IMR-90 (cell line): ENCODE results near the gene TM4SF1. TPM values are rescaled to one million over a fixed set of nuclear protein-coding genes. Genes with fewer than 3 reads are reported as not detected.

Source experiments
- ATAC-seq: fragments of 200-7000 bp; cut with Tn5 transposase; 2 replicates; pipeline ENCODE4 v1.9.1; 2020; ENCODE audit warnings: low read depth, mild to moderate bottlenecking, moderate library complexity
- BruUV-seq: library from RNA; stranded (reverse); fragments of 400-500 nt; replicated peaks from 2 replicates; lab custom pipeline; 2021; lab: Mats Ljungman, UMichigan
- CTCF ChIA-PET: fragments of 300-600 bp; formaldehyde crosslinking; extraction: SDS; loops from one replicate; lab custom pipeline; 2021; ENCODE audit warnings: antibody characterized with exemption; lab: Yijun Ruan, JAX
- POLR2A ChIA-PET: fragments of 300-600 bp; sonication (Branson Sonifier 250); formaldehyde crosslinking; loops from one replicate; lab custom pipeline; 2022; ENCODE audit warnings: antibody characterized with exemption; ENCODE audit not compliant: unreplicated experiment; lab: Charles Lee
- DNase-seq: peaks from one replicate; pipeline ENCODE4 v3.0.0; 2013
- H2AFZ ChIP-seq: replicated peaks from 2 replicates; pipeline ENCODE3; 2013; ENCODE audit warnings: low read length, mild to moderate bottlenecking; ENCODE audit not compliant: poor library complexity
- H2AK5ac ChIP-seq: 2 replicates; pipeline ENCODE4 v1.6.1; 2013; ENCODE audit warnings: low read depth, low read length, inconsistent platforms
- H2AK9ac ChIP-seq: replicated peaks from 2 replicates; pipeline ENCODE3; 2013; ENCODE audit warnings: mild to moderate bottlenecking, low read depth, low read length, moderate library complexity; ENCODE audit not compliant: poor library complexity
- H2BK120ac ChIP-seq: 2 replicates; pipeline ENCODE4 v1.6.1; 2013; ENCODE audit warnings: low read depth, low read length, inconsistent platforms
- H2BK15ac ChIP-seq: 3 replicates; pipeline ENCODE4 v1.6.1; 2013; ENCODE audit warnings: low read depth, low read length, inconsistent platforms
- H2BK20ac ChIP-seq: 2 replicates; pipeline ENCODE4 v1.6.1; 2013; ENCODE audit warnings: low read depth, mild to moderate bottlenecking, inconsistent platforms, low read length, moderate library complexity
- H2BK5ac ChIP-seq: 2 replicates; pipeline ENCODE4 v1.6.1; 2013; ENCODE audit warnings: mild to moderate bottlenecking, low read depth, low read length, inconsistent platforms; ENCODE audit not compliant: poor library complexity, severe bottlenecking
- H3K14ac ChIP-seq: replicated peaks from 2 replicates; pipeline ENCODE4 v1.6.1; 2013; ENCODE audit warnings: low read depth, low read length, inconsistent platforms
- H3K18ac ChIP-seq: 2 replicates; pipeline ENCODE4 v1.6.1; 2013; ENCODE audit warnings: low read depth, low read length, control low read depth
- H3K23ac ChIP-seq: 2 replicates; pipeline ENCODE4 v1.6.1; 2013; ENCODE audit warnings: low read depth, low read length, inconsistent platforms
- H3K27ac ChIP-seq: 2 replicates; pipeline ENCODE4 v1.5.1; 2013; ENCODE audit warnings: mild to moderate bottlenecking, control low read depth, low read length; ENCODE audit not compliant: insufficient read depth
- H3K27me3 ChIP-seq: 2 replicates; pipeline ENCODE4 v1.6.1; 2013; ENCODE audit warnings: low read length; ENCODE audit not compliant: control insufficient read depth, insufficient read depth
- H3K36me3 ChIP-seq: 2 replicates; pipeline ENCODE4 v1.6.1; 2013; ENCODE audit warnings: low read length, mixed read lengths; ENCODE audit not compliant: control insufficient read depth, insufficient read depth
- H3K4ac ChIP-seq: 2 replicates; pipeline ENCODE4 v1.6.1; 2013; ENCODE audit warnings: low read depth, low read length, inconsistent platforms
- H3K4me1 ChIP-seq: 2 replicates; pipeline ENCODE4 v1.6.1; 2013; ENCODE audit warnings: low read length, mixed read lengths; ENCODE audit not compliant: control insufficient read depth, insufficient read depth
- H3K4me2 ChIP-seq: 2 replicates; pipeline ENCODE4 v1.6.1; 2013; ENCODE audit warnings: low read depth, mild to moderate bottlenecking, control low read depth, low read length, moderate library complexity
- H3K4me3 ChIP-seq: 2 replicates; pipeline ENCODE4 v1.5.1; 2013; ENCODE audit warnings: low read depth, mild to moderate bottlenecking, control low read depth, low read length, moderate library complexity; ENCODE audit not compliant: insufficient read depth
- H3K56ac ChIP-seq: 2 replicates; pipeline ENCODE4 v1.6.1; 2013; ENCODE audit warnings: low read length, inconsistent platforms; ENCODE audit not compliant: insufficient read depth; ENCODE audit errors: extremely low read depth
- H3K79me1 ChIP-seq, 2 experiments: 2 replicates each; pipeline ENCODE4 v1.6.1; 2013; ENCODE audit warnings: low read length in 2 of 2, inconsistent platforms in 1 of 2, low read depth in 1 of 2
- H3K9ac ChIP-seq: 2 replicates; pipeline ENCODE4 v1.6.1; 2013; ENCODE audit warnings: low read depth, low read length, control low read depth
- H3K9me1 ChIP-seq: 2 replicates; pipeline ENCODE4 v1.6.1; 2013; ENCODE audit warnings: low read length, inconsistent platforms; ENCODE audit not compliant: insufficient read depth
- H3K9me3 ChIP-seq: 2 replicates; pipeline ENCODE4 v1.6.1; 2013; ENCODE audit warnings: low read length; ENCODE audit not compliant: control insufficient read depth, insufficient read depth
- H4K20me1 ChIP-seq: 2 replicates; pipeline ENCODE4 v1.6.1; 2013; ENCODE audit warnings: low read length, inconsistent platforms; ENCODE audit not compliant: insufficient read depth
- H4K5ac ChIP-seq: 2 replicates; pipeline ENCODE4 v1.6.1; 2013; ENCODE audit warnings: mild to moderate bottlenecking, low read depth, low read length, control low read depth
- H4K8ac ChIP-seq, 2 experiments: 2 replicates each; pipeline ENCODE4 v1.6.1; 2013; ENCODE audit warnings: low read depth in 2 of 2, low read length in 2 of 2, control low read depth in 1 of 2, inconsistent platforms in 1 of 2
- H4K91ac ChIP-seq: 2 replicates; pipeline ENCODE4 v1.6.1; 2013; ENCODE audit warnings: low read depth, low read length, inconsistent platforms; ENCODE audit not compliant: insufficient read depth
- BHLHE40 ChIP-seq: fragments of 150-350 bp; IDR thresholded peaks from 2 replicates; pipeline ENCODE4 v1.6.1; 2016; ENCODE audit warnings: mild to moderate bottlenecking, low read depth, low read length
- CEBPB ChIP-seq: IDR thresholded peaks from 2 replicates; pipeline ENCODE4 v1.6.1; 2012; ENCODE audit warnings: low read depth, low read length, improper control_type of control experiment
- CHD1 ChIP-seq: IDR thresholded peaks from 2 replicates; pipeline ENCODE4 v1.6.1; 2012; ENCODE audit warnings: low read depth, low read length, improper control_type of control experiment
- CTCF ChIP-seq: conservative IDR thresholded peaks from 2 replicates; pipeline ENCODE4 v1.5.1; 2012; ENCODE audit warnings: mild to moderate bottlenecking, low read depth, low read length, improper control_type of control experiment
- ELK1 ChIP-seq: fragments of 150-350 bp; IDR thresholded peaks from 2 replicates; pipeline ENCODE4 v1.6.1; 2016; ENCODE audit warnings: low read depth, mild to moderate bottlenecking, low read length, moderate library complexity, borderline replicate concordance
- FOS ChIP-seq: fragments of 150-350 bp; IDR thresholded peaks from 2 replicates; pipeline ENCODE4 v1.6.1; 2016; ENCODE audit warnings: low read depth, low read length
- MAFK ChIP-seq: IDR thresholded peaks from 2 replicates; pipeline ENCODE4 v1.6.1; 2012; ENCODE audit warnings: low read depth, low read length, improper control_type of control experiment
- MAZ ChIP-seq: IDR thresholded peaks from 2 replicates; pipeline ENCODE4 v1.6.1; 2012; ENCODE audit warnings: low read depth, mild to moderate bottlenecking, low read length, improper control_type of control experiment, moderate library complexity, borderline replicate concordance
- MXI1 ChIP-seq: IDR thresholded peaks from 2 replicates; pipeline ENCODE4 v1.6.1; 2012; ENCODE audit warnings: low read depth, mild to moderate bottlenecking, low read length, moderate library complexity, borderline replicate concordance
- NFE2L2 ChIP-seq: fragments of 150-350 bp; IDR thresholded peaks from 2 replicates; pipeline ENCODE4 v1.6.1; 2016; ENCODE audit warnings: low read depth, mild to moderate bottlenecking, low read length
- POLR2A ChIP-seq: IDR thresholded peaks from 2 replicates; pipeline ENCODE4 v1.6.1; 2012; ENCODE audit warnings: mild to moderate bottlenecking, low read depth, low read length
- RAD21 ChIP-seq: IDR thresholded peaks from 2 replicates; pipeline ENCODE4 v1.6.1; 2012; ENCODE audit warnings: low read length, improper control_type of control experiment
- RCOR1 ChIP-seq: IDR thresholded peaks from 2 replicates; pipeline ENCODE4 v1.6.1; 2012; ENCODE audit warnings: mild to moderate bottlenecking, low read length, improper control_type of control experiment; ENCODE audit not compliant: insufficient replicate concordance
- RFX5 ChIP-seq: IDR thresholded peaks from 2 replicates; pipeline ENCODE4 v1.8.0; 2012; ENCODE audit warnings: low read depth, mild to moderate bottlenecking, low read length, moderate library complexity
- SMC3 ChIP-seq: fragments of 150-350 bp; IDR thresholded peaks from 2 replicates; pipeline ENCODE4 v1.6.1; 2016; ENCODE audit warnings: low read depth, mild to moderate bottlenecking, antibody characterized with exemption, low read length, moderate library complexity
- USF2 ChIP-seq: fragments of 150-350 bp; IDR thresholded peaks from 2 replicates; pipeline ENCODE4 v1.6.1; 2017; ENCODE audit warnings: mild to moderate bottlenecking, antibody characterized with exemption, low read length, low read depth
- WGBS, 2 experiments: methylation state at CpG; one replicate each; pipeline versions ENCODE4 v1.1.5 to v1.1.7; 2013; ENCODE audit warnings: missing lambda C conversion rate in 2 of 2; ENCODE audit not compliant: insufficient read length in 1 of 2; ENCODE audit errors: extremely low coverage in 2 of 2; 5-methylcytosine and 5-hydroxymethylcytosine counted together
- dilution Hi-C: fragments of 300-500 bp; cut with HindIII; formaldehyde crosslinking; loops from one replicate; pipeline ENCODE4 v1.14.3; 2018; ENCODE audit warnings: low sequenced_read_pairs; ENCODE audit not compliant: unreplicated experiment
- in situ Hi-C: fragments of 300-500 bp; cut with MboI; formaldehyde crosslinking; loops from 3 replicates; pipeline ENCODE4 v1.14.3; 2019; ENCODE audit warnings: low sequenced_read_pairs, inconsistent platforms, mixed read lengths
- intact Hi-C: fragments of 100-400 bp; cut with micrococcal nuclease; formaldehyde crosslinking; loops from 2 replicates; pipeline ENCODE4 v1.10.0; 2022
- polyA plus RNA-seq, 3 experiments: library from polyadenylated mRNA; depleted of rRNA; stranded (reverse); fragments of >200 nt; gene quantifications; 2 replicates each; pipeline ENCODE4 v1.2.3, GENCODE V29; 2012; ENCODE audit warnings: low replicate concordance in 1 of 3
- total RNA-seq: library from RNA; depleted of rRNA; stranded (reverse); fragments of >200 nt; gene quantifications from 2 replicates; pipeline ENCODE4 v1.2.3, GENCODE V29; 2012

Gene TM4SF1
- total and polyA plus RNA-seq, 2 of the 4 experiments (the other 2 are of a cell fraction): 232 to 302 TPM

GRCh38 chr3:149321640-149322039, 55.8 kb downstream of the TM4SF1 start:
- Histone ChIP-seq H3K9me1 (peaks cover 3% of the 10 kb centered on the region; the same call in 1 of the 2 replicates), H3K14ac (no peak overlapping the region), H3K79me1 (0 out of 4 replicates have a peak, but pooled peaks cover 0 to 3% of the 10 kb centered on the region in 2 experiments), H3K23ac (no peak overlapping the region), H4K91ac (no peak overlapping the region), H2BK20ac (no peak overlapping the region), H3K4me2 (no peak overlapping the region), H4K5ac (no peak overlapping the region), H2BK5ac (no peak overlapping the region), H3K27me3 (no peaks in the 10 kb centered on the region), H2AK9ac (no peak overlapping the region), H3K4me1 (peaks cover 2% of the 10 kb centered on the region; the same call in 1 of the 2 replicates), H2AK5ac (no peak overlapping the region), H4K8ac (no peak overlapping the region), H3K9me3 (no peaks in the 10 kb centered on the region), H2BK15ac (no peak overlapping the region), H3K56ac (no peak overlapping the region), H3K27ac (no peak overlapping the region), H2BK120ac (no peak overlapping the region), H3K4ac (no peak overlapping the region), H4K20me1 (no peaks in the 10 kb centered on the region), H3K36me3 (no peaks in the 10 kb centered on the region), H3K4me3 (no peak overlapping the region), H3K18ac (no peak overlapping the region), H3K9ac (no peak overlapping the region), H2AFZ (no peak overlapping the region)
- intact Hi-C loops (no loop called here), dilution Hi-C loops (no loop called here), in situ Hi-C loops (no loop called here)
- TF ChIP-seq POLR2A: no peak
- TF ChIP-seq RAD21: no peak
- no peak for TF ChIP-seq MXI1
- TF ChIP-seq SMC3: no peak
- TF ChIP-seq CTCF: no peak
- TF ChIP-seq FOS: no peak
- TF ChIP-seq CEBPB: no peak
- TF ChIP-seq USF2: no peak
- no peak for TF ChIP-seq CHD1
- no peak for TF ChIP-seq ELK1
- no peak for TF ChIP-seq MAZ
- no peak for TF ChIP-seq RFX5
- TF ChIP-seq BHLHE40: no peak
- TF ChIP-seq MAFK: no peak
- TF ChIP-seq NFE2L2: no peak
- TF ChIP-seq RCOR1: no peak
- CTCF ChIA-PET: no interaction called here
- POLR2A ChIA-PET: no interaction called here
- no peak for DNase-seq
- no CpG with 5 or more reads among the region's 2 CpGs for WGBS, 2 experiments
- no peak for ATAC-seq
- BruUV-seq: no TSS peak
